Fibroblast of villous mesenchyme (primary cell): ENCODE data around the gene MT1X. TPM values are rescaled to one million over a fixed set of nuclear protein-coding genes. Genes with fewer than 3 reads are reported as not detected.

Source experiments
- DNase-seq: peaks from one replicate; pipeline ENCODE4 v3.0.0-alpha.2; 2010; ENCODE audit warnings: low read depth
- H3K4me3 ChIP-seq: 2 replicates; pipeline ENCODE4 v1.5.1; 2011; ENCODE audit warnings: low read depth, mild to moderate bottlenecking, low read length
- CTCF ChIP-seq: IDR thresholded peaks from 2 replicates; pipeline ENCODE4 v1.5.1; 2012; ENCODE audit warnings: low read depth, mild to moderate bottlenecking, low read length; ENCODE audit not compliant: insufficient read depth
- total RNA-seq: library from RNA; depleted of rRNA; stranded (reverse); fragments of >200 nt; gene quantifications from 2 replicates; pipeline ENCODE4 v1.2.3, GENCODE V29; 2012

The MT1X gene
- total RNA-seq, 1 donor, result 24.2 TPM

GRCh38 chr16:56637814-56638750 is 44.2 kb upstream of the MT1X start, which contains the start of gene MT1A:
Gene MT1A, plus strand, starts transcription at chr16:56638666. Its CDS starts 73 bp downstream, at chr16:56638739.
- TF ChIP-seq CTCF, result no peak
- peak within 1 kb of the TSS; percentile 67 for H3K4me3 ChIP-seq
- DNase-seq, result peak; percentile 73

- DNase-seq, result no peak
- no peak overlapping the region for H3K4me3 ChIP-seq
- no peak for TF ChIP-seq CTCF
Observed at GRCh38 chr16:56639045-56639444, 43.2 kb upstream of the MT1X start.

GRCh38 chr16:56640076-56640475 is 42.2 kb upstream of the MT1X start:
- no peak for DNase-seq
- no peak overlapping the region for H3K4me3 ChIP-seq
- no peak for TF ChIP-seq CTCF

- no peak for TF ChIP-seq CTCF
- no peak for DNase-seq
- H3K4me3 ChIP-seq, result no peak overlapping the region
Observed at GRCh38 chr16:56641166-56641565, 41.1 kb upstream of the MT1X start.

GRCh38 chr16:56643080-56643778 is 39.0 kb upstream of the MT1X start:
- TF ChIP-seq CTCF, result peak; percentile 55
- peak overlapping the region; percentile 32 for H3K4me3 ChIP-seq
- peak; percentile 70 for DNase-seq

- peak overlapping the region; percentile 32 for H3K4me3 ChIP-seq
- TF ChIP-seq CTCF, result no peak
Observed at GRCh38 chr16:56643833-56644232, 38.4 kb upstream of the MT1X start.

More at GRCh38 chr16:56643833-56644232, 38.4 kb upstream of the MT1X start:
- no peak for DNase-seq
